Choroid plexus epithelial cell (primary cell): ENCODE results near the gene TMPRSS13.

ENCODE experiments used
- DNase-seq: peaks from one replicate; pipeline ENCODE4 v3.0.0-alpha.2; 2010; ENCODE audit warnings: low read depth
- H3K4me3 ChIP-seq: 2 replicates; pipeline ENCODE4 v1.5.1; 2011; ENCODE audit warnings: low read depth, mild to moderate bottlenecking, control low read depth, low read length, moderate library complexity
- TF ChIP-seq, protein P1 (sequence below): conservative IDR thresholded peaks from 2 replicates; pipeline ENCODE4 v1.5.1; 2011; ENCODE audit warnings: low read depth, mild to moderate bottlenecking, control low read depth, inconsistent platforms, low read length, moderate library complexity

TMPRSS13 gene

DNA sequence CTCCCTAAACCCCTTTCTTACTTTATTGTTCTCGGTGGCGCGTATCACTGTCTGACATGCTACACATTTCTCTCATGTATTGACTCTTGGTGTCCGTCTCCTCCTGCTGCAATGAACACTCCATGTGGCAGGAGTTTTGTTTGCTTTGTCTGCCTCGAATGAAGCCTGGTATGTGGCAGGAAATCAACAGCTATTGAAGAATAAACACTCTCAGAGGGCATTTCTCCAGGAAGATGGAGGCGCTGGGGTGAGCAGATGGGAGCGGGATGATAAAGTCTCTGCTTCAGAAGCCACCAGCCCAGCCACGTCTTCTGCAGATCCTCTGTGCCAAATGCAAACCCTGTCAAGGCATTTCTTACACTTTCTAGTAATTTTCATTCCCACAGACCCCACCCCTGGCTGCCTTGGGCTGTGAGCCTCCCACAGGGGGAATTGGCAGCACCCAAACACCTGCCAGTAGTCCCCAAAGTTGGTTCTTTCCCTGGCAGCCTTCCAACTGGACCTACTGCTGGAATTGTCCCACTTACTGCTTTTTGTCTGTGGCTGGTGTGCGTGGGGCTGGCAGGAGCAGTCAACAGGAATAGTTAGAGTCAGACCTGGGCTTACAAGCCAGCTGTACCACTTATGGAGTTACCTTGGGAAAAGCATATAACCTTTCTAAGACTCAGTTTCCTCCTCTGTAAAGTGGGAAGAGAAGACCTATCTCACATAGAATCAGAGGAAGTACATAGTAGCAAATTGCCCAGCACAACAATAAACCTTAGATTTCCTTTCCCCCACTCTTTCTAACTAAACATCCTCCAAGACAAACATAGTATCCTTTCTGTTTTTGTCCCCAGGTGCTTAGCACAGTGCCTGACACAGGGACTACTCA lies 43.7 kb upstream of the TMPRSS13 start:
- no peak overlapping the region for H3K4me3 ChIP-seq
- TF ChIP-seq, protein P1, sequence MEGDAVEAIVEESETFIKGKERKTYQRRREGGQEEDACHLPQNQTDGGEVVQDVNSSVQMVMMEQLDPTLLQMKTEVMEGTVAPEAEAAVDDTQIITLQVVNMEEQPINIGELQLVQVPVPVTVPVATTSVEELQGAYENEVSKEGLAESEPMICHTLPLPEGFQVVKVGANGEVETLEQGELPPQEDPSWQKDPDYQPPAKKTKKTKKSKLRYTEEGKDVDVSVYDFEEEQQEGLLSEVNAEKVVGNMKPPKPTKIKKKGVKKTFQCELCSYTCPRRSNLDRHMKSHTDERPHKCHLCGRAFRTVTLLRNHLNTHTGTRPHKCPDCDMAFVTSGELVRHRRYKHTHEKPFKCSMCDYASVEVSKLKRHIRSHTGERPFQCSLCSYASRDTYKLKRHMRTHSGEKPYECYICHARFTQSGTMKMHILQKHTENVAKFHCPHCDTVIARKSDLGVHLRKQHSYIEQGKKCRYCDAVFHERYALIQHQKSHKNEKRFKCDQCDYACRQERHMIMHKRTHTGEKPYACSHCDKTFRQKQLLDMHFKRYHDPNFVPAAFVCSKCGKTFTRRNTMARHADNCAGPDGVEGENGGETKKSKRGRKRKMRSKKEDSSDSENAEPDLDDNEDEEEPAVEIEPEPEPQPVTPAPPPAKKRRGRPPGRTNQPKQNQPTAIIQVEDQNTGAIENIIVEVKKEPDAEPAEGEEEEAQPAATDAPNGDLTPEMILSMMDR = no peak
- DNase-seq = peak; percentile 7

DNA sequence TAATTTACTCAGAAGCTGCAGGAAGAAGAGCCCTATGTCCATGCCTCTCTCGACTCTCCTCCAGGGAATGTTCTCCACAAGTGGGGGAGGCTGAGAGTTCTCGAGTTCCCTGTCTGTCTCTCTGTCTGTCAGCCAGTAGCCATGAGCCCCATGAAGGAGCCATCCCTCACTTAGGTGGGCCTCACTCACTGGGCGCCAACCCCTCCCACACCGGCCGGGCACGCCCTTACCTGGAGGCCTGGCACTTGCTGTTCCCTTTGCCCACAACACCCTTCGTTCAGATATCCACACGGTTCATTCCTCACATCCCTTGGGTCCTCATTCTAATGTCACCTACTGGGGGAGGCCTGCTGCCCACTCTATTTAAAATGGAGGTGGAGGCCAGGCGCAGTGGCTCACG lies 42.8 kb upstream of the TMPRSS13 start:
- no peak overlapping the region for H3K4me3 ChIP-seq
- no peak for DNase-seq
- TF ChIP-seq, protein P1 = no peak

DNA sequence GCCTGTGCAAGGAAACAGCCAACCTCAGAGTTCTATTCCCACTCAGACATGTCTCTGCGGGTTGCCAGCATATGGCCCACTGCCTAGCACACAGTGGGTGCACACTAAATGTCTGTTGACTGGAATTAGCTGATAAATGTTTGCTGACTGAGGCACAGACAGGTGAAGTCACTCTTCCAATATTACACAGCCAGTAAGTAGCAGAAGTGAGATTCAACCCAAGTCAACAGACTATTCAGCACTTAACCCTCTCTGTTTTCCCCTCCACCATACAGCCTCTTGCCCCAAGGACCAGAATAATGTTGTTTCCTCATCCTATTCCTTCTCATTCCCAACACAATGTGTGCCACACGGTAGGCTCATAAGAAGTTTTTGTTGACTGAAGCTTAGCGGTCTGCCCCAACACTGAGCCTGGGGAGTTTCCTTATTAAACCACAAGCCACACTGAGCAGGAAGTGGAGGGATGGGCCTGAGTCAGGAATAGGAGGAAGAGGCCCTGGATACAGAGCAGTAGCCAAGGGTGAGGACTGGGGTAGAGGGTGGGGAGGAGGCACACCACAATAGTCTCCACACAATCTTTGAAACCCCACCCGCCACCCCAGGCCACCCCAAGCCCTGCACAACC lies 41.3 kb upstream of the TMPRSS13 start:
- DNase-seq = no peak
- no peak overlapping the region for H3K4me3 ChIP-seq
- TF ChIP-seq, protein P1 = no peak

DNA sequence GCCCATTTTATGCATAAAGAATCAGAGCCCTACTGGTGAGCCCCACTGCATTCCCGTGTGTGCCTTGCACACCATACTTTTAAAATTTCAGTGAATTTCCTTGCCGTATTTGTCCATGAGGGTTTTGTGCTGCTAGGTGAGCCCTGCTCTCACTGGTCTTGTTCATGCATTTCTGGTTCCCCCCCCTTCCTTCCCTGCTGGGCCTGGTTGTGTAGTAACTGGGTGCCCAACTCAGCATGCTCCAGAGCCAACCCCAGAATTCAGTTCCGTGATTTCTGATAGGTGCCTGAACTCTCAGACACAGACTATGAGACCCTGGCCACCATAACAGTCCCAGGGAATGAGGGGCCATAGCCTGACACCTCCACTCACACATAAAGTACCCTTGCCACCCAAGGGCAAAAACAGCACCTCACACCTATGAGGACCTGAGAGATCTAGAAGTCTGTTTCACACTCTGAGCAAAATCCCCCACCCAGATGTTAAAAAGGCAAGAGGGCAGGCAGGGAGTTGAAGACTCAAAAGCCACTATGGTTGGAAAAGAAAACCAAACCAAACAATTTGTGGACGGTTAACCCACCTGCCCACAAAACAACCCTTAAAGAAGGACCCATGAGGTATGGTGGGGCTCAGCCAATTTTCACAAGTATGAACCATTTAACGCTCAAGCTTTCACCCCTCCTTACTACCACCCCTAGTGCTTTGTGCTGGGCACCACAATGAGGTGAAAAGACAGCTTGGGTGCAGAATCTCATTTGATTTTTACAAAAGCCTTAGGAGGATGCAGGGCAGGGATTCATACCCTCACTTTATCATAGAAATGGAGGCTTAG lies 40.2 kb upstream of the TMPRSS13 start:
- TF ChIP-seq, protein P1 = no peak
- no peak overlapping the region for H3K4me3 ChIP-seq
- DNase-seq = no peak

DNA sequence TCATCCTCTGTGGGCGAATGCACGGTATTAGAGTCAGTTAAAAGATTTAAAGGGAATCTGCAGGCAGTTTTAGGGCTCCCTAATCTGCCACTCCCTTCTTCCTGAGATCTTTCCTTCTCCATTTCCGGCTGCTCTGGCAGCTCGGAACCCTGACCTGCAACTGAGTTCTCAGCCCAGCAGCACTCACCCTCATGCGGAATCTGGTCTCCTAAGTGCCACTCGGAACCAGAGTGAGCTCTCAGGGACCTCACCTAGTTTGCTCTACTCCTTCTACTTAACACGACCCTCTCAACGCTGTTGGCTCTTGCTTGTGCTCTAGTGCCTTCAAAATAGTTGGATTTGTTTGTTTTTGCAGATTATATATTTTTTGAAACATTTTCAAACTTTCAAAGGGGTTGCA lies 37.7 kb upstream of the TMPRSS13 start:
- H3K4me3 ChIP-seq = no peak overlapping the region
- no peak for DNase-seq
- TF ChIP-seq, protein P1 = no peak

DNA sequence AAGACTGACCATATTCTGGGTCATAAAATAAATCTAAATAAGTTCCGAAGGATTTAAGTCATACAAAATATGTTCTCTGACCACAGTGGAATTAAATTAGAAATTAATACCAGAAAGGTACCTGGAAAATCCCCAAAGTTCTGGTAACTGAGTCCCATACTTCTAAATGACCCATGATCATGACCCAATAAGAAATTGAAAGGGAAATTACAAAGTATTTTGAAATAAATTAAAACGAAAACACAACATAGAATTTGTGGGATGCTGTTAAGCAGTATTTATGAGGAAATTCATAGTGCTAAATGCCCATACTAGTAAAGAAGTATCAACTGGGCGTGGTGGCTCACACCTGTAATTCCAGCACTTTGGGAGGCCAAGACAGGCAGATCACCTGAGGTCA lies 33.6 kb upstream of the TMPRSS13 start:
- TF ChIP-seq, protein P1 = no peak
- DNase-seq = no peak
- H3K4me3 ChIP-seq = no peak overlapping the region
